ENCODE results near the gene MEIS2.

DNA sequence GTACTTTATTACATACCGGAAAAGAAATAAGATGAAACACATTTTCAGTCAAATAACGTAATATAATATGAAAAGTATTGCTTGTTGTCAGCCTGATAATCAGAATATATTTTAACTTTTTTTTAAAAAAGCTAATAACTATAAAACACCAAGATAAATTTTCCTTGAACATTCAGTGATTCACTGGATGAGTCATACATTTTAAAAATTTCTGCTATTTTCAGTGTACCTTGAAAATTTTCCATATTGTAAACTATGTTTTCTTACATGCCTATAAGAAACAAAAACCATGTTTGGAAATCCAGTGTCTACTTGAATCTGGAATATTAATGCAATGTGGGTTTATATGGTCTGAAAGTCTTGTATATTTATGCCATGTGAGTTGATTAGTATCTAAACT is 36.3 kb upstream of the MEIS2 start:
- TF ChIP-seq CTCF (IDR thresholded peaks at IDR 0.05; ENCODE audit: low read depth, low read length) (no peak), EZH2phosphoT487 (IDR thresholded peaks at IDR 0.05; ENCODE audit: low read depth) (no peak)

All from OCI-LY3 (cell line).